Endothelial cell of umbilical vein (primary cell): ENCODE data around the gene TSPAN4. TPM values are rescaled to one million over a fixed set of nuclear protein-coding genes. Genes with fewer than 3 reads are reported as not detected.

Experiments used
- BruUV-seq: library from RNA; stranded (reverse); fragments of 400-500 nt; replicated peaks from 2 replicates; lab custom pipeline; 2021; lab: Mats Ljungman, UMichigan
- CTCF ChIA-PET: fragments of 300-600, 350-600 bp; sonication (Branson Sonifier 250); formaldehyde crosslinking; loops from one replicate; lab custom pipeline; 2021; ENCODE audit warnings: antibody characterized with exemption, inconsistent platforms; lab: Charles Lee
- POLR2A ChIA-PET: fragments of 300-600, 350-600 bp; sonication (Branson Sonifier 250); formaldehyde crosslinking; loops from one replicate; lab custom pipeline; 2021; ENCODE audit warnings: antibody characterized with exemption, inconsistent platforms; lab: Charles Lee
- DNase-seq: peaks from one replicate; pipeline ENCODE4 v3.0.0-alpha.2; 2011; ENCODE audit warnings: low read depth, low spot score
- FAIRE-seq: peaks from 2 replicates; lab custom pipeline; 2011; peaks lifted over from hg19 to GRCh38; lab: Jason Lieb, UNC
- H2AFZ ChIP-seq: 2 replicates; pipeline ENCODE4 v1.6.0; 2012; ENCODE audit warnings: low read depth, low read length, control low read depth, inconsistent platforms
- H3K27ac ChIP-seq: 2 replicates; pipeline ENCODE4 v1.5.1; 2011; ENCODE audit warnings: low read depth, mild to moderate bottlenecking, control low read depth, low read length, moderate library complexity; ENCODE audit not compliant: insufficient read depth
- H3K27me3 ChIP-seq, 2 experiments: 2 replicates each; pipeline versions ENCODE4 v1.6.0 to v1.6.1; 2011; ENCODE audit warnings: low read length in 2 of 2, mixed read lengths in 1 of 2; ENCODE audit not compliant: control insufficient read depth in 2 of 2, insufficient read depth in 2 of 2
- H3K36me3 ChIP-seq, 2 experiments: 2 replicates in 1 of 2; 3 replicates in 1 of 2; pipeline ENCODE4 v1.5.1; 2011; ENCODE audit warnings: low read length in 2 of 2, mild to moderate bottlenecking in 1 of 2, moderate library complexity in 1 of 2; ENCODE audit not compliant: control insufficient read depth in 2 of 2, insufficient read depth in 2 of 2; ENCODE audit errors: extremely low read depth in 1 of 2
- H3K4me1 ChIP-seq: 3 replicates; pipeline ENCODE4 v1.5.1; 2011; ENCODE audit warnings: mild to moderate bottlenecking, low read length; ENCODE audit not compliant: control insufficient read depth, insufficient read depth; ENCODE audit errors: extremely low read depth
- H3K4me2 ChIP-seq: 2 replicates; pipeline ENCODE4 v1.6.1; 2011; ENCODE audit warnings: low read length, control low read depth, mixed read lengths; ENCODE audit not compliant: insufficient read depth
- H3K4me3 ChIP-seq, 3 experiments: fragments of 200-600 bp in 1 of 3; sonication (generic), shearing (Covaris generic) in 1 of 3; replicated peaks in 1 of 3; 2 replicates each; pipeline ENCODE4 v1.5.1; 2011 to 2016; ENCODE audit warnings: control low read depth in 3 of 3, low read length in 3 of 3, mild to moderate bottlenecking in 2 of 3, inconsistent platforms in 1 of 3, low read depth in 1 of 3, moderate library complexity in 1 of 3; ENCODE audit not compliant: insufficient read depth in 1 of 3
- H3K79me2 ChIP-seq: 2 replicates; pipeline ENCODE4 v1.6.0; 2012; ENCODE audit warnings: low read length, inconsistent platforms; ENCODE audit not compliant: control insufficient read depth, insufficient read depth
- H3K9ac ChIP-seq: replicated peaks from 2 replicates; pipeline ENCODE3; 2011; ENCODE audit warnings: low read length, control low read depth; ENCODE audit not compliant: insufficient read depth; ENCODE audit errors: extremely low read depth
- H3K9me1 ChIP-seq: replicated peaks from 3 replicates; pipeline ENCODE4 v1.6.0; 2011; ENCODE audit warnings: mild to moderate bottlenecking, low read length; ENCODE audit not compliant: control insufficient read depth, insufficient read depth; ENCODE audit errors: extremely low read depth
- H3K9me3 ChIP-seq: replicated peaks from 2 replicates; pipeline ENCODE4 v1.5.1; 2012; ENCODE audit warnings: low read length, inconsistent platforms; ENCODE audit not compliant: control insufficient read depth, insufficient read depth
- H4K20me1 ChIP-seq: replicated peaks from 2 replicates; pipeline ENCODE3; 2011; ENCODE audit warnings: mild to moderate bottlenecking, low read length; ENCODE audit not compliant: control insufficient read depth, insufficient read depth; ENCODE audit errors: extremely low read depth
- EZH2 ChIP-seq: IDR thresholded peaks from 2 replicates; pipeline ENCODE4 v1.6.1; 2012; ENCODE audit warnings: borderline replicate concordance, low read depth, mild to moderate bottlenecking, moderate library complexity, low read length, inconsistent platforms; ENCODE audit not compliant: severe bottlenecking
- FOS ChIP-seq: IDR thresholded peaks from 2 replicates; pipeline ENCODE4 v1.6.1; 2011; ENCODE audit warnings: mild to moderate bottlenecking, low read length, moderate library complexity, borderline replicate concordance; ENCODE audit not compliant: insufficient read depth
- GATA2 ChIP-seq: IDR thresholded peaks from 2 replicates; pipeline ENCODE4 v1.7.0; 2011; ENCODE audit warnings: low read depth, mild to moderate bottlenecking, moderate library complexity, mixed read lengths, low read length; ENCODE audit not compliant: insufficient read length, insufficient read depth
- JUN ChIP-seq: IDR thresholded peaks from 2 replicates; pipeline ENCODE4 v1.6.1; 2011; ENCODE audit warnings: borderline replicate concordance, low read depth; ENCODE audit not compliant: insufficient read length, insufficient read depth
- MYC ChIP-seq: IDR thresholded peaks from one replicate; pipeline ENCODE4 v1.6.1; 2011; ENCODE audit warnings: mild to moderate bottlenecking, low read depth, low read length
- POLR2A ChIP-seq: IDR thresholded peaks from 2 replicates; pipeline ENCODE4 v1.6.1; 2012; ENCODE audit warnings: low read depth, mild to moderate bottlenecking, control low read depth, low read length
- POLR2AphosphoS5 ChIP-seq: IDR thresholded peaks from 2 replicates; pipeline ENCODE4 v1.6.1; 2012; ENCODE audit warnings: low read depth, mild to moderate bottlenecking, control low read depth, low read length, moderate library complexity; ENCODE audit not compliant: insufficient read depth
- dilution Hi-C: fragments of 300-500 bp; cut with MboI; formaldehyde crosslinking; loops from one replicate; pipeline ENCODE4 v1.15.0; 2019; ENCODE audit warnings: low sequenced_read_pairs; ENCODE audit not compliant: extremely low pct_ligation_motif_present
- intact Hi-C: fragments of 100-400 bp; cut with micrococcal nuclease; formaldehyde crosslinking; loops from one replicate; pipeline ENCODE4 v1.10.0; 2022
- polyA plus RNA-seq, 4 experiments: library from polyadenylated mRNA; depleted of rRNA in 3 of 4; stranded (reverse) in 3 of 4; unstranded in 1 of 4; fragments of >200 nt; gene quantifications; 2 replicates each; pipeline versions ENCODE4 v1.2.1 to v1.2.3, GENCODE V29; 2011 to 2012; ENCODE audit warnings: missing spikeins in 1 of 4
- total RNA-seq: library from RNA; stranded (reverse); gene quantifications from 2 replicates; pipeline ENCODE4 v1.2.3, GENCODE V29; 2021
- TF ChIP-seq, protein P1 (sequence below): IDR thresholded peaks from 2 replicates; pipeline ENCODE4 v1.6.1; 2011; ENCODE audit not compliant: insufficient read depth, insufficient read length
- TF ChIP-seq, protein P2 (sequence below), 2 donors: IDR thresholded peaks; 1 replicate in 1 of 2; 2 replicates in 1 of 2; pipeline ENCODE4 v1.5.1; 2011; ENCODE audit warnings: low read length in 2 of 2, mild to moderate bottlenecking in 2 of 2, moderate library complexity in 2 of 2, control low read depth in 1 of 2, inconsistent platforms in 1 of 2, low read depth in 1 of 2; ENCODE audit not compliant: insufficient read depth in 1 of 2; ENCODE audit errors: extremely low read depth in 1 of 2

TSPAN4 gene
- total and polyA plus RNA-seq, 2 donors (not counting 3 experiments of a cell fraction or from before 2014, with no cell fraction given) = 114 to 199 TPM

GRCh38 chr11:800473-800872, 42.2 kb upstream of the TSPAN4 start:
- Histone ChIP-seq H3K27ac (no peak overlapping the region), H3K9me1 (no peaks in the 10 kb centered on the region), H3K9ac (no peak overlapping the region), H4K20me1 (no peaks in the 10 kb centered on the region), H3K4me3 (no peak overlapping the region), H3K4me2 (no peak overlapping the region), H3K36me3 (peaks cover 0 to 20% of the 10 kb centered on the region in 2 experiments), H3K27me3 (no peaks in the 10 kb centered on the region), H2AFZ (no peak overlapping the region), H3K79me2 (peaks cover 9% of the 10 kb centered on the region), H3K9me3 (no peaks in the 10 kb centered on the region), H3K4me1 (peaks cover 28% of the 10 kb centered on the region)
- BruUV-seq = no TSS peak
- ChIA-PET CTCF (no interaction called here), POLR2A (no interaction called here)
- DNase-seq = no peak
- dilution Hi-C loops (no loop called here), intact Hi-C loops (no loop called here)
- no peak for TF ChIP-seq FOS
- TF ChIP-seq GATA2 = no peak
- TF ChIP-seq JUN = no peak
- TF ChIP-seq POLR2AphosphoS5 = no peak
- TF ChIP-seq MYC = no peak
- FAIRE-seq = no peak

- intact Hi-C loops (no loop called here), dilution Hi-C loops (no loop called here)
- H2AFZ ChIP-seq = no peak overlapping the region
- H3K9me1 ChIP-seq = no peaks in the 10 kb centered on the region
- TF ChIP-seq, protein P1, sequence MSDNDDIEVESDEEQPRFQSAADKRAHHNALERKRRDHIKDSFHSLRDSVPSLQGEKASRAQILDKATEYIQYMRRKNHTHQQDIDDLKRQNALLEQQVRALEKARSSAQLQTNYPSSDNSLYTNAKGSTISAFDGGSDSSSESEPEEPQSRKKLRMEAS = no peak
- TF ChIP-seq, protein P2, sequence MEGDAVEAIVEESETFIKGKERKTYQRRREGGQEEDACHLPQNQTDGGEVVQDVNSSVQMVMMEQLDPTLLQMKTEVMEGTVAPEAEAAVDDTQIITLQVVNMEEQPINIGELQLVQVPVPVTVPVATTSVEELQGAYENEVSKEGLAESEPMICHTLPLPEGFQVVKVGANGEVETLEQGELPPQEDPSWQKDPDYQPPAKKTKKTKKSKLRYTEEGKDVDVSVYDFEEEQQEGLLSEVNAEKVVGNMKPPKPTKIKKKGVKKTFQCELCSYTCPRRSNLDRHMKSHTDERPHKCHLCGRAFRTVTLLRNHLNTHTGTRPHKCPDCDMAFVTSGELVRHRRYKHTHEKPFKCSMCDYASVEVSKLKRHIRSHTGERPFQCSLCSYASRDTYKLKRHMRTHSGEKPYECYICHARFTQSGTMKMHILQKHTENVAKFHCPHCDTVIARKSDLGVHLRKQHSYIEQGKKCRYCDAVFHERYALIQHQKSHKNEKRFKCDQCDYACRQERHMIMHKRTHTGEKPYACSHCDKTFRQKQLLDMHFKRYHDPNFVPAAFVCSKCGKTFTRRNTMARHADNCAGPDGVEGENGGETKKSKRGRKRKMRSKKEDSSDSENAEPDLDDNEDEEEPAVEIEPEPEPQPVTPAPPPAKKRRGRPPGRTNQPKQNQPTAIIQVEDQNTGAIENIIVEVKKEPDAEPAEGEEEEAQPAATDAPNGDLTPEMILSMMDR (IDR thresholded peaks at IDR 0.05; ENCODE audit: extremely low read depth in 1 of 2, insufficient read depth in 1 of 2, low read depth in 1 of 2, low read length in 2 of 2) = no peak
- no peak for TF ChIP-seq JUN
- TF ChIP-seq EZH2 = no peak
- no peak for TF ChIP-seq POLR2A
- TF ChIP-seq GATA2 = no peak
- no peak for TF ChIP-seq POLR2AphosphoS5
- TF ChIP-seq MYC = no peak
- no peak for TF ChIP-seq FOS
- ChIA-PET POLR2A (no interaction called here), CTCF (no interaction called here)
- DNase-seq = no peak
- FAIRE-seq = no peak
- no peaks in the 10 kb centered on the region for H3K9me3 ChIP-seq
- H3K4me2 ChIP-seq = no peak overlapping the region
- no peak overlapping the region for H3K4me3 ChIP-seq
- no TSS peak for BruUV-seq
- H3K79me2 ChIP-seq = peaks cover 5% of the 10 kb centered on the region
- H3K27me3 ChIP-seq = no peaks in the 10 kb centered on the region
- H3K9ac ChIP-seq = no peak overlapping the region
- H3K4me1 ChIP-seq = peaks cover 25% of the 10 kb centered on the region
- peaks cover 0 to 20% of the 10 kb centered on the region in 2 experiments for H3K36me3 ChIP-seq
- no peaks in the 10 kb centered on the region for H4K20me1 ChIP-seq
- no peak overlapping the region for H3K27ac ChIP-seq
These were observed 41.4 kb upstream of the TSPAN4 start for GRCh38 chr11:801097-801780.
